ENCODE results near the gene ALDH3B2.

Gene ALDH3B2

DNA sequence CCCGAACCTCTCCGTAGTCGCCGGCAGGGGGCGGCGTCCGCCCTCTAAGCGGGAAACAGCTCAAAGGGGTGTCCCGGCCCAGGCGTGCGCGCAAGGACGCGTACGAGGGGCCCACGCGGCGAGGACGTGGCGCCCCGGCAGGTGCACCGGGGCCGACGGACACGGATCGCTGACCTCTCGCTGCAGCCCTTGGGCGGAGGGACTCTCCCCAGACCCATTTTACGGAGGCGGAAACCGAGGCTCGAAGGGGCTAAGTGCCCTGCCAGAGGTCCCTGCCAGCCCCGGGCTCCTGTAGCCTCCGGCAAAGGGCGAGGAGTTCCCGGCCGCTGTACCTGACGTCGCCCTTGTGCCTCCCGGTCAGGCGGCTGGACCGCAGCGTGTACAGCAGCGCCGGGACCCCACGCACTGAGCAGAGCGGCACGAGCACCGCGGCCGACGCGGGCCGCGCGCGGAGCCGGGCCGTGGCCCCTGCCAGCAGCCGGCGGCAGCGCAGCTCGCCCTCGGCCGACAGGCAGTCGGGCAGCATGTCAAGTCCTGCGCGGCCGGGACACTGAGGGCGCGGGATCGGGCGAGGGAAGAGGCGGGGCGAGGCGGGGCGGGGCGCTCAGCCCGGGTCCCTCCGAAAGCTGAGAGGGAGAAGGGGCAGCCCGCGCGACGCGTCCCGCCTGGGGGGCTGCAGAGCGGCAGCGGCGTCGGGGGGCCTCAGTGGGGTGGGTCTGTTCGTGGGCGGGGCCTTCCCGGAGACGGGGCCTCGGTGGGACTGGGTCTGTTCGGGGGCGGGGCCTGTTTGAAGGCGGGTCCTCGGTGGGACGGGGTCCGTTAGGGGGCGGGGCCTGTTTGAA is 44.8 kb downstream of the ALDH3B2 start, which contains the start of gene NUDT8:
NUDT8 (minus strand) TSS at position 552 of the 842 bp plus-strand sequence; CDS start at position 526, 26 bp downstream.
- TF ChIP-seq, protein P1, sequence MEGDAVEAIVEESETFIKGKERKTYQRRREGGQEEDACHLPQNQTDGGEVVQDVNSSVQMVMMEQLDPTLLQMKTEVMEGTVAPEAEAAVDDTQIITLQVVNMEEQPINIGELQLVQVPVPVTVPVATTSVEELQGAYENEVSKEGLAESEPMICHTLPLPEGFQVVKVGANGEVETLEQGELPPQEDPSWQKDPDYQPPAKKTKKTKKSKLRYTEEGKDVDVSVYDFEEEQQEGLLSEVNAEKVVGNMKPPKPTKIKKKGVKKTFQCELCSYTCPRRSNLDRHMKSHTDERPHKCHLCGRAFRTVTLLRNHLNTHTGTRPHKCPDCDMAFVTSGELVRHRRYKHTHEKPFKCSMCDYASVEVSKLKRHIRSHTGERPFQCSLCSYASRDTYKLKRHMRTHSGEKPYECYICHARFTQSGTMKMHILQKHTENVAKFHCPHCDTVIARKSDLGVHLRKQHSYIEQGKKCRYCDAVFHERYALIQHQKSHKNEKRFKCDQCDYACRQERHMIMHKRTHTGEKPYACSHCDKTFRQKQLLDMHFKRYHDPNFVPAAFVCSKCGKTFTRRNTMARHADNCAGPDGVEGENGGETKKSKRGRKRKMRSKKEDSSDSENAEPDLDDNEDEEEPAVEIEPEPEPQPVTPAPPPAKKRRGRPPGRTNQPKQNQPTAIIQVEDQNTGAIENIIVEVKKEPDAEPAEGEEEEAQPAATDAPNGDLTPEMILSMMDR (IDR thresholded peaks at IDR 0.05) = peak; percentile 85

- TF ChIP-seq, protein P1 (IDR thresholded peaks at IDR 0.05) = no peak; the same call in 1 of the 2 replicates
Observed at GRCh38 chr11:67628710-67629385, 45.6 kb downstream of the ALDH3B2 start.

DNA sequence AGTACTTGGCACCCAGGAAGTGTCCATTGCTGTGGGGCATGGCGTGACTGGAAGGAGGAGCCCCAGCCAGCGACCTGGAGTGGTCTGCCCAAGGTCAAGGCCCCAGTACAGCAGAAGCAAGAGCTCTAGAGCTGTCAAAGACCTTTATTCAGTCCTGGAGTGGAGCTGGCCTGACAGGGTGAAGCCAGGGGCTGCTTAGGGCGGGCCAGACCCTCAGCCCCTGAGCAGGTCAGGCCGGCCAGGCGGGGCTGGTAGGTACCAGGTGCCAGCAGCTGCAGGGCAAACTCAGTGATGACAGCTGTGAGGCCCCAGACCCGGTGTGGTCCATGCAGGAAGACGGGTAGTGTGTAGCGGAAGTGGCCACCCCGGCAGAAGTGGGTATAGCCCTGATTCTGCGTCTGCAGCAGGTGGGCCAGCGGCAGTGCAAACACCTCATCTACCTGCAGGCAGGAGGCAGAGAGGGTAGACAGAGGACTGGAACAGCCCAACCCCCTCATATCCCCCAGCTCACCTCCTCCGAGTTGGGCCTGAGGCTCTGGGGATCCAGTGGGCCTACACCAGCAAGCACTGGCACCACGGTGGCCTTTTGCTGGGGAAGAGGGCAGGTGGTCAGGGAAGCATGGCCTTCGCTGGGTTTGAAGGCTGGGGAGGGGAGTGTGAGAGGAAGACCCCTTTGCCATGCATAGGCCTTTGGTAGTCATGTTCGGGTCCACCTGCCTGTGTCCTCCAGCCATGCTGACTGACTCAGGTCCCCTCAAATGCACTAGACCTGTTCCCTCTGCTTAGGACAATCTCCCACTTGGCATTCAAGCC is 46.4 kb downstream of the ALDH3B2 start:
- TF ChIP-seq, protein P1 (IDR thresholded peaks at IDR 0.05) = no peak

- TF ChIP-seq, protein P1 (IDR thresholded peaks at IDR 0.05) = no peak
Observed at GRCh38 chr11:67627441-67627811, 47.0 kb downstream of the ALDH3B2 start.

DNA sequence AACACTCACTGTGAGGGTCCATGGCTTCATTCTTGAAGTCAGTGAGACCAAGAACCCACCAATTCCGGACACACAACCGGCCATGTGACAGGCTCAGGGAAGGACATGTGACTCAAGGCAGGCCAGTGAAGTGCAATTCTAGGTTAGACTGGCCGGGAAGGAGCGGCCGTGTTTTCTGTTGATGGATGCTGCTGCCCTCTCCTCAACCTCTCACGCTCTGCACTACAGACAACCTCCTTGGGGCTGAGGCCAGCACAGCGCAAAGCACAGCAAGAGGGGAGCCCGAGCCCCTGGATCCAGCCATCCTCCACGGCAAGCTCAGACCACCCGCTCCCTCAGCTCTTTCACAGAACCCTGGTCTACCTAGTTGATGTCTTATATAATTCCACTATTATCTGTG is 47.5 kb downstream of the ALDH3B2 start:
- TF ChIP-seq, protein P1 (IDR thresholded peaks at IDR 0.05) = no peak

DNA sequence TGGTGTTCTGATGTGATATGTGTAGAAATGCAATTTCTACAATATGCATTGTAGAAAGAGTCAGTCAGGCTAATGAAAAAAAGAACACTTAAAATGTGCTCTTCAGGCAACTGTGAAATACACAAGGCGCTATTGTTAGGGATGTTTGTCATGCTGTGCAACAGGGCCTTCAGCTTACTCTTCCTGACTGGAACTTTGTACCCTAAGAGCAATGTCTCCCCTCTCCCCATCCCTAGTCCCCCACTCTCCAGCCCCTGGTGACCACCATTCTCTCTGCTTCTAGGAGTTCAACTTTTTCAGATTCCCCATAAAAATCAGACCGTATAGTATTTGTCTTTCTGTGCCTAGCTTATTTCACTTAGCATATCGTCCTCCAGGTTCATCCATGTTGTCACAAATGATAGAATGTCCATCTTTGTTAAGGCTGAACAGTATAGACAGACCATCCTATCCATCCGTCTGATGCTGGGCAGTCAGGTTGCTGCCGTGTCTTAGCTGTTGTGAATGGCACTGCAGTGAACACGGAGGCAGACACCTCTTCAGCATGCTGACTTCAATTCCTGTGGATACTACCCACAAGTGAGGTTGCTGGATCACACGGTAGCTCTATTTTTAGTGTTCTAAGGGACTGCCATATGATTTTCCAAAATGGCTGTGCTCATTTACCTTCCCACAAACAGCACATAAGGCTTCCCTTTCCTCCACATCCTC is 57.0 kb downstream of the ALDH3B2 start:
- TF ChIP-seq, protein P1 (IDR thresholded peaks at IDR 0.05) = no peak

Measured in LNCAP (cell line).